Breast epithelium (tissue), 3 donors: ENCODE results near the gene MYOF.

ENCODE experiments used
- POLR2AphosphoS5 ChIP-seq, 3 donors: sonication (generic); formaldehyde crosslinking; IDR thresholded peaks; one replicate each; pipeline ENCODE4 v1.6.1; 2017; ENCODE audit warnings: antibody characterized with exemption in 3 of 3
- TF ChIP-seq, protein P1 (sequence below), 3 donors: fragments of 450-650 bp; IDR thresholded peaks; one replicate each; pipeline ENCODE4 v1.5.1; 2016 to 2017; ENCODE audit warnings: antibody characterized with exemption in 3 of 3, mild to moderate bottlenecking in 3 of 3, moderate library complexity in 3 of 3

DNA sequence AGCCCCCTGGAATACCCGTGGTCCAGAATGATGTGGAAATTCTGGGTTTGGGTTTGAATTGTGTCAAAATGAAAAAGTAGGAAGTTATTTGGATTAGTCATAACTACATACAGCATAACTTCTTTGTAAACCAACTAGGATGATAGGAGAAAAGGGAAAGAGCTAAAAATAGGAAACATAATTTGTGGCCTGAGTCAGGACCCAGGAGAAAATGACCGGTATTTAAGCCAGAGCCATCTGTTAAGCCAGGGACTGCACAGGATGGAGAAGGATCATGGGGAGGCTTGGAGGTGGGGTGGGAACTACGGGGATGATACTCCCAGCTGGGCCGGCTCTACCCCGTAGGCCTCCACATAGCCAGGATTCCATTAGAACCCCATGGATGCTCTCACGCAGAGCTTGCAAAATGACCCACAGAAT, 98.6 kb downstream of the MYOF start:
- TF ChIP-seq, protein P1, sequence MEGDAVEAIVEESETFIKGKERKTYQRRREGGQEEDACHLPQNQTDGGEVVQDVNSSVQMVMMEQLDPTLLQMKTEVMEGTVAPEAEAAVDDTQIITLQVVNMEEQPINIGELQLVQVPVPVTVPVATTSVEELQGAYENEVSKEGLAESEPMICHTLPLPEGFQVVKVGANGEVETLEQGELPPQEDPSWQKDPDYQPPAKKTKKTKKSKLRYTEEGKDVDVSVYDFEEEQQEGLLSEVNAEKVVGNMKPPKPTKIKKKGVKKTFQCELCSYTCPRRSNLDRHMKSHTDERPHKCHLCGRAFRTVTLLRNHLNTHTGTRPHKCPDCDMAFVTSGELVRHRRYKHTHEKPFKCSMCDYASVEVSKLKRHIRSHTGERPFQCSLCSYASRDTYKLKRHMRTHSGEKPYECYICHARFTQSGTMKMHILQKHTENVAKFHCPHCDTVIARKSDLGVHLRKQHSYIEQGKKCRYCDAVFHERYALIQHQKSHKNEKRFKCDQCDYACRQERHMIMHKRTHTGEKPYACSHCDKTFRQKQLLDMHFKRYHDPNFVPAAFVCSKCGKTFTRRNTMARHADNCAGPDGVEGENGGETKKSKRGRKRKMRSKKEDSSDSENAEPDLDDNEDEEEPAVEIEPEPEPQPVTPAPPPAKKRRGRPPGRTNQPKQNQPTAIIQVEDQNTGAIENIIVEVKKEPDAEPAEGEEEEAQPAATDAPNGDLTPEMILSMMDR (IDR thresholded peaks at IDR 0.05) = no peak
- TF ChIP-seq POLR2AphosphoS5 (IDR thresholded peaks at IDR 0.05) = no peak
